Omental fat pad (tissue), 4 donors: ENCODE data around the gene CENPX. TPM values are rescaled to one million over a fixed set of nuclear protein-coding genes. Genes with fewer than 3 reads are reported as not detected.

Experiments used
- ATAC-seq: fragments of 150-250 bp; one replicate; pipeline ENCODE4 v1.9.1; 2016; ENCODE audit warnings: mild to moderate bottlenecking, moderate library complexity; ENCODE audit not compliant: low FRiP score
- DNase-seq: peaks from one replicate; pipeline ENCODE4 v3.0.0-alpha.2; 2019; ENCODE audit warnings: low spot score
- CTCF ChIP-seq, 3 donors: fragments of 450-650 bp; IDR thresholded peaks; one replicate each; pipeline ENCODE4 v1.5.1; 2016 to 2017; ENCODE audit warnings: antibody characterized with exemption in 3 of 3, mild to moderate bottlenecking in 3 of 3, moderate library complexity in 2 of 3
- total RNA-seq, 4 donors: library from RNA; depleted of rRNA; stranded (reverse); fragments of >200 nt; gene quantifications; one replicate each; pipeline ENCODE4 v1.1.0, GENCODE V29; 2016

CENPX gene
- total RNA-seq, 4 donors from 2014 or later: 41.1 to 77.2 (median 59.8) TPM

GRCh38 chr17:82031303-82031884 is 8.7 kb upstream of the CENPX start, which contains the start of gene RAC3:
Gene RAC3 (plus strand): TSS chr17:82031678. CDS start chr17:82031762, 84 bp downstream.
- DNase-seq: no peak
- TF ChIP-seq CTCF (IDR thresholded peaks at IDR 0.05): no peak
- no peak for ATAC-seq

GRCh38 chr17:82030470-82031302 is 8.0 kb upstream of the CENPX start:
- TF ChIP-seq CTCF (IDR thresholded peaks at IDR 0.05): peak in 1 of 3 donors; percentile 69
- DNase-seq (no peak), ATAC-seq (peak; percentile 67)

GRCh38 chr17:82029990-82030469 is 7.4 kb upstream of the CENPX start:
- no peak for DNase-seq
- peak; percentile 2 for ATAC-seq

GRCh38 chr17:82029391-82029790 is 6.7 kb upstream of the CENPX start:
- no peak for TF ChIP-seq CTCF (IDR thresholded peaks at IDR 0.05)
- ATAC-seq (no peak), DNase-seq (no peak)

More at GRCh38 chr17:82029990-82030469, 7.4 kb upstream of the CENPX start:
- no peak for TF ChIP-seq CTCF (IDR thresholded peaks at IDR 0.05)

- TF ChIP-seq CTCF (IDR thresholded peaks at IDR 0.05): no peak
- ATAC-seq (no peak), DNase-seq (no peak)
Measured at GRCh38 chr17:82028966-82029365, 6.3 kb upstream of the CENPX start.

- DNase-seq (no peak), ATAC-seq (no peak)
- TF ChIP-seq CTCF (IDR thresholded peaks at IDR 0.05): no peak
Measured at GRCh38 chr17:82028246-82028645, 5.6 kb upstream of the CENPX start.
